Pulmonary artery endothelial cell (primary cell): ENCODE measurements around the gene SDC1. TPM values are rescaled to one million over a fixed set of nuclear protein-coding genes. Genes with fewer than 3 reads are reported as not detected.

Source experiments
- DNase-seq: peaks from one replicate; pipeline ENCODE4 v3.0.0-alpha.2; 2011; ENCODE audit warnings: low read depth, low spot score
- total RNA-seq: library from RNA; depleted of rRNA; stranded (reverse); fragments of >200 nt; gene quantifications from 2 replicates; pipeline ENCODE4 v1.2.3, GENCODE V29; 2014

The SDC1 gene
- total RNA-seq, 1 donor from 2014 or later: 2.3 TPM

GRCh38 chr2:20150806-20151571 is 73.9 kb downstream of the SDC1 start:
- DNase-seq: no peak

Other genes with a start within 250 kb of the SDC1 start
- 13.6 and 16.7 TPM in 2 replicates for gene WDR35, start 235.0 kb downstream of the SDC1 start, total RNA-seq
- 0.95 and 1.1 TPM in 2 replicates for gene MATN3, start 212.5 kb downstream of the SDC1 start, total RNA-seq
- 121 and 125 TPM in 2 replicates for gene LAPTM4A, start 173.5 kb downstream of the SDC1 start, total RNA-seq
- gene PUM2, start 125.7 kb upstream of the SDC1 start, total RNA-seq: 47.5 and 55.4 TPM in 2 replicates
- 926 and 1,028 TPM in 2 replicates for gene RHOB, start 221.9 kb upstream of the SDC1 start, total RNA-seq